ENCODE results near the gene CACNG6. TPM values are rescaled to one million over a fixed set of nuclear protein-coding genes. Genes with fewer than 3 reads are reported as not detected.
"Not testable (repeated sequence)": the region's sequence is repeated elsewhere in the genome, so short reads cannot be mapped to it uniquely, and the experiment has no call there.

Gene CACNG6
- total RNA-seq, 1 donor from 2014 or later = not detected

GRCh38 chr19:53999694-54000093 is 8.3 kb downstream of the CACNG6 start:
- intact Hi-C loops (cut with micrococcal nuclease) = no loop called here

GRCh38 chr19:54001496-54001895 is 10.1 kb downstream of the CACNG6 start:
- intact Hi-C loops (cut with micrococcal nuclease) = no loop called here

- intact Hi-C loops (cut with micrococcal nuclease) = no loop called here
Measured at GRCh38 chr19:54002495-54003315, 11.3 kb downstream of the CACNG6 start.

GRCh38 chr19:54009440-54009839 is 18.0 kb downstream of the CACNG6 start:
- intact Hi-C loops (cut with micrococcal nuclease) = no loop called here

- intact Hi-C loops (cut with micrococcal nuclease) = no loop called here
Measured at GRCh38 chr19:54010474-54010873, 19.0 kb downstream of the CACNG6 start.

GRCh38 chr19:54011507-54012211 is 20.2 kb downstream of the CACNG6 start:
- intact Hi-C loops (cut with micrococcal nuclease) = no loop called here

GRCh38 chr19:54013866-54014265 is 22.4 kb downstream of the CACNG6 start:
- intact Hi-C loops (cut with micrococcal nuclease) = no loop called here

GRCh38 chr19:54014920-54015560 is 23.6 kb downstream of the CACNG6 start:
- intact Hi-C loops (cut with micrococcal nuclease) = no loop called here

- intact Hi-C loops (cut with micrococcal nuclease) = no loop called here
Measured at GRCh38 chr19:54017261-54017660, 25.8 kb downstream of the CACNG6 start.

GRCh38 chr19:54021363-54021762 is 29.9 kb downstream of the CACNG6 start:
- intact Hi-C loops (cut with micrococcal nuclease) = loop anchor here (10.0 kb wide), 1 partner anchor 597 kb away; no protein-coding TSS in a partner anchor

GRCh38 chr19:54021932-54022331 is 30.5 kb downstream of the CACNG6 start:
- intact Hi-C loops (cut with micrococcal nuclease) = loop anchor here (10.0 kb wide), 1 partner anchor 597 kb away; no protein-coding TSS in a partner anchor

- intact Hi-C loops (cut with micrococcal nuclease) = loop anchor here (10.0 kb wide), 1 partner anchor 598 kb away; no protein-coding TSS in a partner anchor
Measured at GRCh38 chr19:54023191-54023590, 31.8 kb downstream of the CACNG6 start.

GRCh38 chr19:54024660-54025059 is 33.2 kb downstream of the CACNG6 start:
- intact Hi-C loops (cut with micrococcal nuclease) = loop anchor here (1.0 to 10.0 kb wide), 3 partner anchors 182 to 600 kb away; no protein-coding TSS in a partner anchor

- intact Hi-C loops (cut with micrococcal nuclease) = loop anchor here (10.0 kb wide), 1 partner anchor 602 kb away; no protein-coding TSS in a partner anchor
Measured at GRCh38 chr19:54026656-54027055, 35.2 kb downstream of the CACNG6 start.

- intact Hi-C loops (cut with micrococcal nuclease) = loop anchor here (10.0 kb wide), 1 partner anchor 604 kb away; no protein-coding TSS in a partner anchor
Measured at GRCh38 chr19:54029301-54029700, 37.9 kb downstream of the CACNG6 start.

GRCh38 chr19:54029930-54030490 is 38.6 kb downstream of the CACNG6 start:
- intact Hi-C loops (cut with micrococcal nuclease) = loop anchor here (1.0 to 10.0 kb wide), 6 partner anchors 123 to 833 kb away; partner anchors contain the start of gene CACNG7

GRCh38 chr19:54030895-54031586 is 39.6 kb downstream of the CACNG6 start:
- intact Hi-C loops (cut with micrococcal nuclease) = loop anchor here (1.0 to 5.0 kb wide), 5 partner anchors 124 to 834 kb away; partner anchors contain the start of gene CACNG7

GRCh38 chr19:54035215-54036178 is 44.1 kb downstream of the CACNG6 start:
- intact Hi-C loops (cut with micrococcal nuclease) = no loop called here

GRCh38 chr19:54036542-54036941 is 45.1 kb downstream of the CACNG6 start:
- intact Hi-C loops (cut with micrococcal nuclease) = not testable (repeated sequence)
